Suppressor macrophage treated with lipopolysaccharide for 1 hour (primary cell): Measurements from ENCODE around the gene FGD3.
"Not testable (repeated sequence)": the region's sequence is repeated elsewhere in the genome, so short reads cannot be mapped to it uniquely, and the experiment has no call there.

ENCODE experiments used
- DNase-seq, 3 donors: peaks; one replicate each; pipeline ENCODE4 v3.0.0-alpha.2; 2020 to 2022

Gene FGD3

GRCh38 chr9:92976431-92976830 is 29.1 kb downstream of the FGD3 start:
- no peak for DNase-seq

DNA sequence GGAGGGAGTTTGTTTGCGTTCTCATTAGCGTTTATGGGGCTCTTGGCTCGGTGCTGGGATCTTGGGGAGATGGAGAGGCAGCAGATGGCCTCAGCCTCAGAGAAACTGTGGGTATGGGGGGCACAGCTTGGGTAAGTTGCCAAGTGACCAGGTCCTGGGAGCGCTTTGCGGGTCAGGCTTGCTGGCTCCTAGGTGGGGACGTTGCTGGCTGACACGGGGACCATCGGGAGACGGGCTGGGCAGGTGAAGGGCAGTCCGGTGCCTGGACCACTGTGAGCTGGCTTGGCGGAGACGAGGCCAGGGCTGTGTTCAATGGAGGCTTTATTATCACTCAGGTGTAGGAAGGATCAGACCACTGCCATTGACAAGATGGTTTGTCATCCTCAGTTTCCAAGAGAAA is 30.0 kb downstream of the FGD3 start:
- no peak for DNase-seq

DNA sequence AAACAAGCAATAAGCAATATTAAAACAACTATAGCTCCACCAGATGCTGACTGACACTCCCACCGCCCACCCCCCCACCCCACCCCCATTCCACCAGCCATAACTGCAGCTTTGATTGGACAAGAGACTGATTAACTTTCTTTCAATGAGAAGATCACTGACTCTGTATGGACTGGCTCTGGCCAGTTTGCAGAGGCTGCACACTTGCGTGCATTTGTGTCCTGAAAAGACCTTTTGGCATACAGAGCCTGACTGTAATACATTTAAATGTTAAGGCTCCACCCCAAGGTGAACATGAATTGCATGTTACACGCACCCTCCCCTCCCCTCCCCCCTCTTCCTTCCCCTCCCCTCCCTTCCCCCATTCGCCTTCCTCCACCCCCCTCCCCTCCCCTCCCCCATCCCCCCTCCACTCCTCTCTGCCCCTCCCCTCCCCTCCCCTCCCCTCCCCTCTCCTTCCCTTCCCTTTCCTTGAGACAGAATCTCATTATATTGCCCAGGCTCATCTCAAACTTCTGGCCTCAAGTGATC is 31.1 kb downstream of the FGD3 start:
- DNase-seq: no peak

- DNase-seq: no peak
These were observed 32.1 kb downstream of the FGD3 start for GRCh38 chr9:92979283-92980056.

DNA sequence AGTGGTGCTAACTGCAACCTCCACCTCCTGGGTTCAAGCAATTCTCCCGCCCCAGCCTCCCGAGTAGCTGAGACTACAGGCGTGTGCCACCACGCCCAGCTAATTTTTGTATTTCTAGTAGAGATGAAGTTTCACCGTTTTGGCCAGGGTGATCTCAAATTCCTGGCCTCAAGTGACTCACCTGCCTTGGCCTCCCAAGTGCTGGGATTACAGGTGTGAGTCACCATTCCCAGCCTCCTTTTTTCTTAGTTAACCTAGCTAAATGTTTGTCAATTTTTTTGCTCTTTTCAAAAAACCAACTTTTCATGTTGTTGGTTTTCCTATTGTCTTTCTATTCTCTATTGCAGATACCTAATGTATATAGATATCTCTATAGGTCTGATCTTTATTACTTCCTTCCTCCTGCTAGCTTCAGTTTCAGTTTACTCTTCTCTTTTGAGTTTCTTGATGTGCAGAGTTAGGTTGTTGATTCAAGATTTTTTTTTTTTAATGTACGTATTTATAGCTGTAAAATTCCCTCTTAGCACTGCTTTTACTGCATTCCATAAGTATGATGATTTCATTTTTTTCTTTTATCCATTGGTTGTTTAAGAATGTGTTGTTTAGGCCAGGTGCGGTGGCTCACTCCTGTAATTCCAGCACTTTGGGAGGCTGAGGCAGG is 32.9 kb downstream of the FGD3 start:
- DNase-seq: no peak

DNA sequence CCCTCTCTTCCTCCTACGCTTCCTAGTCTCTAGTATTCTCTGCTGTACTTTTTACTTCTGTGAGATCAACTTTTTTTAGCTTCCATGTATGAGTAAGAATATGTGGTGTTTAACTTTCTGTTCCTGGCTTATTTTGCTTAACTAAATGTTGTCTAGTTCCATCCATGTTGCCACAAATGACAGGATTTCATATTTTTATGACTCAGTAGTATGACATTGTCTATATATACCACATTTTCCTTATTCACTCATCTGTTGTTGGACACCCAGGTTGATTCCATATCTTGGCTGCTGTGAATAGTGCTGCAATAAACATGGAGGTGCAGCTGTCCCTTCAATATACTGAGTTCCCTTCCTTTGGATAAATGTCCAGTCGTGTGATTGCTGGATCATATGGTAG is 34.8 kb downstream of the FGD3 start:
- DNase-seq: peak in 1 of 3 donors; percentile 45

GRCh38 chr9:92983984-92984589 is 36.8 kb downstream of the FGD3 start:
- no peak for DNase-seq

DNA sequence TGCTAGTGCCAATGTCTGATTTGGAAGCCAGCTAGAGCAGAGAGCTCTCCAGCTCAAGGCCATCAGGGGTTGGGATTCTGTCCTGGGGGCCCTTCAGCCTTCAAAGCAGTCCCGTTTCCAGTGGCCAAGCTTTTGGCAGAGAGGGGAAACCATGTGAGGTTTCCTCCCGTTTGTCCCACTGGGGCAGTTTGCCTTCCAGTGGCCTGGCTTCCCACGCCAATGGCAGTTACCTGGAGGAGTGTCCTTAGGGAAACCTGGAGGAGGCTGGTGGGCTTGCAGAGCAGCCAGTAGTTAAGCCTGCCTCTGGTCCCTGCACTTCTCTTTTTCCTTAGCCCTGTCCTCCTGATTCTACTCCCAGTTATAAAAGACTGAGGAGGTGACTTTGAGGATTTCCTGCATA is 37.7 kb downstream of the FGD3 start:
- DNase-seq: no peak

DNA sequence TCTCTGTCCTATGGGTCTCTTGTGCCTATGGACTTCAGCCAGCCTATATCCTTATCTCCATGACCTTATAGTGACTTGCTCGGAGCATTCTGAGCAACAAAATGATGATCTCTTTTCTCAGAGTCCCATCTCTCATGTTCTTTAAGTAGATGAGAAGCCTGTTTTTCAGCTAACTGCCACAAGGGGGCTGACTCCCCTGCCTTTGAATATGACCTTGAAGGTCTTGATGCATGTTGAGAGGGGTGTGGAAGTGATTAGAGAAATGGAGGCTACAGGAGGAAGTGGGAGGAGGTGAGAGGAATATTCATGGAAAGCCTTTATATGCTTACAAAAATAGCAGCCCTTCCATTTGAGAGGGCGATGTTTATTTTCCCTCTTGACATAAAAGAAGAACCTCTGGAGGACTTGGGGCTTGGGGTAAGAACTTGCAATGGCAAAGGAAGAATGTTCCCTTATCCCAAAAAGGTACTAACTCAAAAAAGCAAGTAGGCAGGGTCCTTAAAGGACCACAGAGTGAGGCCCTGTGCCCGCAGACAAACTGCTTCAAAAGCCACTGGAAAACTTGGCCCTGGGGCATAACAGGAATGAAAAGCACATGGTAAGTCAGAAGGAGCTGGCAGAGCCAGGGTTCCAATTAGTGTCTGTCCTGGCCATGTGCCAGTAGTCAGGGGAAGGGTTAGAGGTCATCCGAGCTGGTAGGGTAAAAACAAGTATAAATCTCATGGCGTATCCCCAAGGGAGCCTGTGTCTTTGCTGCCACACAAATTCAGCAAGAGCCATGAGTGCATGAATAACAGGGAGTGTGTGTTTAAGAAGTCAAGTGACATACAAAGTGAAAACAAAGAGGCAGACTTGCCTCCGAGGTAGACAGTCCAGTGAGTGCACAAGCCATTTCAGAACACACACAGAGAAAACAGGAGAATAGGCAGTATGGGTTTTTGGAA is 39.1 kb downstream of the FGD3 start:
- DNase-seq: peak; percentile 62 to 65 (median 64)

GRCh38 chr9:92988215-92988768 is 41.0 kb downstream of the FGD3 start:
- no peak for DNase-seq

DNA sequence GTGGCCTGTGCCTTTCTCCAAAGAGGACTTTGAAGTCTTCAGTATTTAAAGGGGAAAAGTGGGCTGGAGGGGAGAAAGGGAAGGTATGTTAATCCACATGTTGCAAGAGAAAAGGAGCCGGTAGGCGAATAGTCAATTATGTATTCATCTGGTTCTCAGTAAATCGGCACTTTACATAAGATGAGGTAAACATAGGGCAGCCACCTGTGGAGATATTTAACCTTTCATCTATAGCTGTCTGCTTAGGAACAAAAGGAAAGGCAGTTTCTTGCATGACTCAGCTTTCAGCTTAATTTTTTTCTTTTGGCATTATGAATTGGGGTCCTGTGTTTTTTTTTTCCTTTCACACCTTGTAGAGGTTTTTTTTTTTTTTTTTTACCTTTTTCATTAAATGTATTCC is 42.2 kb downstream of the FGD3 start:
- no peak for DNase-seq

DNA sequence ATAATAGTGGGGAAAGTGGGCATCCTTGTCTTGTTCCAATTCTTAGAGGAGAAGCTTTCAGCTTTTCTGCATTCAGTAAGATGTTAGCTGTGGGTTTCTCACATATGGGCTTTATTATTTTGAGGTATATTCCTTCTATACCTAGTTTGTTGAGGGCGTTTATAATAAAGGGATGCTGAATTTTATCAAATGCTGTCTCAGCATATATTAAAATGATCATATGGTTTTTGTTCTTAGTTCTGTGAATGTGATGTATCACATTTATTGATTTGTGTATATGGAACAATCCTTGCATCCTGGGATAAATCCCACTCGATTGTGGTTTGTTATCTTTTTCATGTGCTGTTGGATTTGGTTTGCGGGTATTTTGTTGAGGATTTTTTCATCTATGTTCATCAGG is 43.1 kb downstream of the FGD3 start:
- no peak for DNase-seq

DNA sequence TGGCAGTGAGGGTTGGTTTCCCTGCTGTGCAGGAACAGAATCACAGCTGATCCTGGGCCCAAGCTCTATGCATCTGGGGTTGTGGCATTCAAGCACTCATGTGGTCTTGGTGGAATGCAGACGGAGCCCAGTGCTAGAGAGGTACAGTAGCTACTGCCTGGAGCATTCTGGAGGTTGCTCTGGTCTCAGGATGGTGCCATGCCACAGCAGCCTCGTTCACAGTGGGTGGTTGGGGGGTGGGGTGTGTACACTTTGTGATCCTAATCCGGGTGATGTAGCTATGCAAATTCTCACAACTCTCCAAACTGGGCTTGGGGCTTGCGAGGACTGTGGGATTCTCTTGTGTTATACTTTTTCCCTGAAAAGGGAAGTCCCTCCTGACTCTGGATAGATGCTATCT is 45.2 kb downstream of the FGD3 start:
- no peak for DNase-seq

DNA sequence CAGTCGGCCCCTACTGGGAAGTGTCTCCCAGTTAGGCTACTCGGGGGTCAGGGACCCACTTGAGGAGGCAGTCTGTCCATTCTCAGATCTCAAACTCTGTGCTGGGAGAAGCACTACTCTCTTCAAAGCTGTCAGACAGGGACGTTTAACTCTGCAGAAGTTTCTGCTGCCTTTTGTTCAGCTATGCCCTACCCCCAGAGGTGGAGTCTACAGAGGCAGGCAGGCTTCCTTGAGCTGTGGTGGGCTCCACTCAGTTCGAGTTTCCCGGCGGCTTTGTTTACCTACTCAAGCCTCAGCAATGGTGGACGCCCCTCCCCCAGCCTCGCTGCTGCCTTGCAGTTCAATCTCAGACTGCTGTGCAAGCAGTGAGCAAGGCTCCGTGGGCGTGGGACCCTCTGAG is 51.5 kb downstream of the FGD3 start:
- not testable (repeated sequence) for DNase-seq

- no peak for DNase-seq
These were observed 53.7 kb downstream of the FGD3 start for GRCh38 chr9:93001031-93001430.

DNA sequence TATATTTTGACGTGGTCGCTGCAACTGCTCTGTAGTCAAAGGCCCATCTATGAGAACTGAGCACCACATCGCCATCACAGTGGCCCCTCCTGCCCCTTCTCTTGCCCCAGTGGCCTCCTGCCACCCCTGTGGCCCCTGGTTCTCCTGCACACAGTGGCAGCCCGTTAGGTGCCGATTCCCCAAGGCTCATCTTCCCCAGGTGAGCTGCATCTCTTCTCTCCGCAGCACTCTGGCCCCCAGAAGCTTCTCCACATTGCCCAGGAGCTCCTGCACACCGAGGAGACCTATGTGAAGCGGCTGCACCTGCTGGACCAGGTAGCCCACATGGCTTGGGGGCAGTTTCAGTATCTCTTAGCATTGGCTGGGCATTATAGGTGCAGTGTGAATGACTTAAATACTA is 55.4 kb downstream of the FGD3 start:
- DNase-seq: no peak

DNA sequence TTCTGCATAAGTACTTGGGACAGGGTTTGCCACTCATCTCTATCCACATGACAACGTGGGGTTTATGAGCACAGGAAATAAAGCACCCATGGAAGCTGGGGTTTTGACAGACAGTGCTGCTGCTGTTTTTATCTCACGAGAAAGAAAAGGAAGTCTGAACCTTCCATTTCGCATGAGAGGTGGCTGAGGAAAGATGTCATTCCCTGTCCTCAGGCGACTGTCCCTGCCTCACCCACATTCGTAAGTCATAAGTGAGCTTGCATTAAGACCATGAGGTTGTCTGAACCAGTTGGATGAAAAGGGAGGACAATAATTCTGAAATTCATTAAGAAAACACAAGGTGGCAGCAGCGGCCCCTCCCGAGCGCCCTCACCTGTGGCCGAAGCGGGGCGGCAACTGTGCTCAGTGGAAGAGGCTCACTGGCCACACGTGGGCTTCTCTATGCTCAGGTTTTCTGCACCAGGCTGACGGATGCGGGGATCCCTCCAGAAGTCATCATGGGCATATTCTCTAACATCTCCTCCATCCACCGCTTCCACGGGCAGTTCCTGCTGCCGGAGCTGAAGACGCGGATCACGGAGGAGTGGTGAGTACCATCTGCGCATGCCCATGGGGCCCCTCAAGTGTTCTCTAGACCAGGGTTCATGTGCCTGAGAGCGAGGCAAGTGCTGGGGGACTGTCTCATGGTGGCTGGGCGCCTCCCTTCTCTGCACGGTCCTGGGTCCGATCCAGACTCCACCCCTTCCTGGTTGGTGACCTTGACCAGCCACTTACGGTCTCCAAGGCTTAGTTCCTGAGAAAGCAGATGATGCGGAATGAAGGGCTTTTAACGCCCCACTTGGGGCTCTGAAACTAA is 56.5 kb downstream of the FGD3 start:
- peak; percentile 49 to 62 (median 53) for DNase-seq

DNA sequence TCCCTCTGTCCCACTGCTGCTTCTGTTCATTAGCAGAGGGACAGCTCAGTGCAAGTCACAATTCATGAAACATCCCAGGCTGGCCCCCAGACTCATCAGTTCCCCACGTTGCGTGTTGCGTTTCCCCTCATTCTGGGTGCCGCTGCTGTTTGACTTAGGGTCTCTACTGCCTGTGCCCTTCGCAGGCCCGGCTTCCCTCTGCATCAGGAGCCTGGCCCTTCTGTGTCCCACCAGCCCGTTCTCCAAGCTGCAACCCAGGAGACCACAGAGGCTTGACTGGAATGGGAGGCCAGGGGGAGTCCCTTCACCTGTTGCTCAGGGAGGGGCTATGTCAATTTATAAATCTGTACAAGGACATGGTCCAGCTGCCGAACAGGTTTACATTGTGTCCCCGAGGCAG is 57.2 kb downstream of the FGD3 start:
- no peak for DNase-seq

DNA sequence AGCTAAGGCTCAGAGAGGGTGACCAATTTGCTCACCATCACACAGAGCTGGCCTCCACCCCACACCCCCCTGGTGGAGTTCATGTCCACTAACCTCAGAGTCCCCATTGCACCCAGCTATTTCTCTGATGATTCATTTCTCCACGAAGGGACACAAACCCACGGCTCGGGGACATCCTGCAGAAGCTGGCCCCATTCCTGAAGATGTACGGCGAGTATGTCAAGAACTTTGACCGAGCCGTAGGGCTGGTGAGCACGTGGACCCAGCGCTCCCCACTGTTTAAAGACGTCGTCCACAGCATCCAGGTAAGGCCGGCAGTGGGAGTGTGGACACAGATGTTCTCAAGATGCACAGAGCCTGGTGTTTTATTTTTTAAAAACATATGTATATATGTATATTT is 58.6 kb downstream of the FGD3 start:
- no peak for DNase-seq

DNA sequence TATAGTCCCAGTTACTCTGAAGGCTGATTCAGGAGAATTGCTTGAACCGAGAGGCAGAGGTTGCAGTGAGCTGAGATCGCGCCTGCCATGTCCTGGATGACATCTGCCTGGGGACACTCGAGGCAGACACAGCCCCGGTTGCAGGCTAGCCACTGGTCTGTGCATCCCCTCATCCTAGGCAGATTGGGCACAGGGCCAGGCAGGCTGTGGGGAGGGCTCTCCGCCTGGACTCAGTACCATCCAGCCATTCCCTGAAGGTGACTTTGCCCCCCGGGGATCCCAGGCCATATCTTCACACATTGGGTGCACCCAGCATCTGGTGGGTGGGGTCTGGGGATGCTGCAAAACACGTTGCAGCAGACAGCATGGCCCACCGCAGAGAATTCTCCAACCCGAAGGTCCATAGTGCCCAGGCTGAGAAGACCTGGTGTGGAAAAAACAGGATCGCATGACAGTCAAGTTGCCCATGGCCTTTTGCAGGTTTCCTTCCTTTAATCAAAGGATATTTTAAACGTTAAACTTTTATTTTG is 60.3 kb downstream of the FGD3 start:
- DNase-seq: no peak

GRCh38 chr9:93008457-93008856 is 61.1 kb downstream of the FGD3 start:
- no peak for DNase-seq
